DND-41 (cell line): Measurements from ENCODE around the gene SNX2.

Experiments
- ATAC-seq: fragments of 200-7000 bp; cut with Tn5 transposase; 3 replicates; pipeline ENCODE4 v1.9.1; 2021; ENCODE audit warnings: low read depth; ENCODE audit not compliant: insufficient read depth
- DNase-seq: peaks from one replicate; pipeline ENCODE4 v3.0.0-alpha.2; 2020
- H2AFZ ChIP-seq: 2 replicates; pipeline ENCODE4 v1.6.0; 2012; ENCODE audit warnings: low read depth, low read length
- H3K27ac ChIP-seq: 2 replicates; pipeline ENCODE4 v1.5.1; 2012; ENCODE audit warnings: low read length, inconsistent platforms
- H3K27me3 ChIP-seq: fragments of 200-600 bp; sonication (generic); 2 replicates; pipeline ENCODE4 v1.6.0; 2012; ENCODE audit warnings: low read length, mild to moderate bottlenecking, inconsistent platforms; ENCODE audit not compliant: insufficient read depth, poor library complexity
- H3K36me3 ChIP-seq: 2 replicates; pipeline ENCODE4 v1.5.1; 2012; ENCODE audit warnings: low read length, inconsistent platforms; ENCODE audit not compliant: insufficient read depth
- H3K4me1 ChIP-seq: 2 replicates; pipeline ENCODE4 v1.5.1; 2012; ENCODE audit warnings: mild to moderate bottlenecking, low read length; ENCODE audit not compliant: insufficient read depth
- H3K4me2 ChIP-seq: 2 replicates; pipeline ENCODE4 v1.6.0; 2012; ENCODE audit warnings: mild to moderate bottlenecking, moderate library complexity, low read length, inconsistent platforms; ENCODE audit not compliant: insufficient read depth
- H3K4me3 ChIP-seq, 2 experiments: fragments of 200-600 bp in 1 of 2; shearing (Covaris generic) in 1 of 2; 2 replicates each; pipeline ENCODE4 v1.5.1; 2012 to 2016; ENCODE audit warnings: inconsistent platforms in 2 of 2, low read length in 2 of 2, mild to moderate bottlenecking in 2 of 2, low read depth in 1 of 2, moderate library complexity in 1 of 2
- H3K79me2 ChIP-seq: 2 replicates; pipeline ENCODE4 v1.6.0; 2012; ENCODE audit warnings: low read length, inconsistent platforms; ENCODE audit not compliant: insufficient read depth
- H3K9ac ChIP-seq: 2 replicates; pipeline ENCODE4 v1.6.0; 2012; ENCODE audit warnings: low read depth, mild to moderate bottlenecking, inconsistent platforms, low read length, moderate library complexity
- H3K9me3 ChIP-seq: 2 replicates; pipeline ENCODE4 v1.5.1; 2012; ENCODE audit warnings: low read length, moderate library complexity, mild to moderate bottlenecking, inconsistent platforms; ENCODE audit not compliant: insufficient read depth, severe bottlenecking
- H4K20me1 ChIP-seq: 2 replicates; pipeline ENCODE4 v1.6.0; 2012; ENCODE audit warnings: low read length; ENCODE audit not compliant: insufficient read depth
- CTCF ChIP-seq: IDR thresholded peaks from 2 replicates; pipeline ENCODE4 v1.5.1; 2012; ENCODE audit warnings: borderline replicate concordance, low read length, moderate library complexity, mild to moderate bottlenecking; ENCODE audit not compliant: poor library complexity, severe bottlenecking; ENCODE audit errors: extremely low read depth
- EZH2 ChIP-seq: IDR thresholded peaks from 3 replicates; pipeline ENCODE4 v1.6.1; 2012; ENCODE audit warnings: borderline replicate concordance, low read depth, mild to moderate bottlenecking, moderate library complexity, low read length, inconsistent platforms; ENCODE audit not compliant: severe bottlenecking

Gene SNX2

GRCh38 chr5:122741681-122742080 lies 33.2 kb upstream of the SNX2 start:
- Histone ChIP-seq H3K9ac (no peak overlapping the region), H3K27me3 (no peaks in the 10 kb centered on the region), H3K27ac (no peak overlapping the region), H3K4me3 (no peak overlapping the region), H3K4me2 (no peak overlapping the region), H3K36me3 (no peaks in the 10 kb centered on the region), H3K79me2 (no peaks in the 10 kb centered on the region), H2AFZ (no peak overlapping the region), H3K4me1 (no peaks in the 10 kb centered on the region), H4K20me1 (no peaks in the 10 kb centered on the region), H3K9me3 (no peaks in the 10 kb centered on the region)
- TF ChIP-seq EZH2 = no peak
- no peak for TF ChIP-seq CTCF
- peak; percentile 55; the same call in 1 of the 3 replicates for ATAC-seq
- DNase-seq = peak; percentile 6

- no peak overlapping the region for H3K4me3 ChIP-seq
Observed at GRCh38 chr5:122743261-122743660, 31.6 kb upstream of the SNX2 start.

GRCh38 chr5:122745597-122745996 lies 29.3 kb upstream of the SNX2 start:
- no peaks in the 10 kb centered on the region for H3K27me3 ChIP-seq
- no peak for TF ChIP-seq EZH2
- TF ChIP-seq CTCF = no peak
- no peaks in the 10 kb centered on the region for H3K9me3 ChIP-seq
- no peak overlapping the region for H3K4me2 ChIP-seq
- DNase-seq (no peak), ATAC-seq (no peak)
- no peaks in the 10 kb centered on the region for H3K36me3 ChIP-seq
- H3K79me2 ChIP-seq = no peaks in the 10 kb centered on the region
- no peak overlapping the region for H3K4me3 ChIP-seq
- no peak overlapping the region for H2AFZ ChIP-seq
- H4K20me1 ChIP-seq = no peaks in the 10 kb centered on the region
- H3K4me1 ChIP-seq = no peaks in the 10 kb centered on the region
- no peak overlapping the region for H3K9ac ChIP-seq
- no peak overlapping the region for H3K27ac ChIP-seq

More at GRCh38 chr5:122743261-122743660, 31.6 kb upstream of the SNX2 start:
- Histone ChIP-seq H4K20me1 (no peaks in the 10 kb centered on the region), H3K27ac (no peak overlapping the region), H3K27me3 (no peaks in the 10 kb centered on the region), H3K36me3 (no peaks in the 10 kb centered on the region), H3K4me1 (no peaks in the 10 kb centered on the region), H3K9ac (no peak overlapping the region), H2AFZ (no peak overlapping the region), H3K4me2 (no peak overlapping the region), H3K9me3 (no peaks in the 10 kb centered on the region), H3K79me2 (no peaks in the 10 kb centered on the region)
- no peak for ATAC-seq
- DNase-seq = no peak
- no peak for TF ChIP-seq EZH2
- no peak for TF ChIP-seq CTCF

- no peaks in the 10 kb centered on the region for H3K79me2 ChIP-seq
- ATAC-seq = no peak
- H3K27ac ChIP-seq = no peak overlapping the region
- H3K4me2 ChIP-seq = no peak overlapping the region
- no peaks in the 10 kb centered on the region for H3K4me1 ChIP-seq
- no peak overlapping the region for H3K4me3 ChIP-seq
- H3K27me3 ChIP-seq = no peaks in the 10 kb centered on the region
- no peaks in the 10 kb centered on the region for H3K36me3 ChIP-seq
- TF ChIP-seq EZH2 (no peak), CTCF (no peak)
- H3K9ac ChIP-seq = no peak overlapping the region
- no peaks in the 10 kb centered on the region for H4K20me1 ChIP-seq
- H3K9me3 ChIP-seq = no peaks in the 10 kb centered on the region
- no peak overlapping the region for H2AFZ ChIP-seq
- no peak for DNase-seq
Observed at GRCh38 chr5:122749886-122750285, 25.0 kb upstream of the SNX2 start.
